ENCODE measurements around the gene SLC10A1. TPM values are rescaled to one million over a fixed set of nuclear protein-coding genes. Genes with fewer than 3 reads are reported as not detected.

SLC10A1 gene
- total RNA-seq, 2 donors from 2014 or later, result not detected

GRCh38 chr14:69772082-69773017, 24.7 kb downstream of the SLC10A1 start:
- Mint-ChIP-seq H3K4me3 (peak overlapping the region in 1 of 2 donors; percentile 31), H3K4me1 (ENCODE audit: low read depth) (peaks cover 80% of the 10 kb centered on the region), H3K27ac (peak overlapping the region; percentile 88), H3K27me3 (ENCODE audit: low read depth) (no peaks in the 10 kb centered on the region), H3K9me3 (no peaks in the 10 kb centered on the region), H3K36me3 (ENCODE audit: insufficient read depth in 2 of 2) (peaks cover 51 to 84% of the 10 kb centered on the region in 2 donors)
- peak in 1 of 2 donors; percentile 1 for ATAC-seq (replicated peaks in 1 of 2)
- no peak for DNase-seq

GRCh38 chr14:69771136-69771535, 25.9 kb downstream of the SLC10A1 start:
- Mint-ChIP-seq H3K4me1 (ENCODE audit: low read depth) (peaks cover 77% of the 10 kb centered on the region), H3K4me3 (peak overlapping the region in 1 of 2 donors; percentile 70), H3K27ac (peak overlapping the region; percentile 95), H3K27me3 (ENCODE audit: low read depth) (no peaks in the 10 kb centered on the region), H3K9me3 (no peaks in the 10 kb centered on the region), H3K36me3 (ENCODE audit: insufficient read depth in 2 of 2) (peaks cover 48 to 79% of the 10 kb centered on the region in 2 donors)
- no peak for ATAC-seq (replicated peaks in 1 of 2)
- DNase-seq, result no peak

GRCh38 chr14:69770559-69770958, 26.5 kb downstream of the SLC10A1 start:
- no peak for ATAC-seq (replicated peaks in 1 of 2)
- DNase-seq, result no peak
- peak overlapping the region in 1 of 2 donors; percentile 70 for H3K4me3 Mint-ChIP-seq
- peak overlapping the region; percentile 95 for H3K27ac Mint-ChIP-seq
- H3K27me3 Mint-ChIP-seq (ENCODE audit: low read depth), result no peaks in the 10 kb centered on the region
- H3K4me1 Mint-ChIP-seq (ENCODE audit: low read depth), result peaks cover 77% of the 10 kb centered on the region
- H3K36me3 Mint-ChIP-seq (ENCODE audit: insufficient read depth in 2 of 2), result peaks cover 51 to 77% of the 10 kb centered on the region in 2 donors
- H3K9me3 Mint-ChIP-seq, result peaks cover 0 to 3% of the 10 kb centered on the region in 2 donors

DNA sequence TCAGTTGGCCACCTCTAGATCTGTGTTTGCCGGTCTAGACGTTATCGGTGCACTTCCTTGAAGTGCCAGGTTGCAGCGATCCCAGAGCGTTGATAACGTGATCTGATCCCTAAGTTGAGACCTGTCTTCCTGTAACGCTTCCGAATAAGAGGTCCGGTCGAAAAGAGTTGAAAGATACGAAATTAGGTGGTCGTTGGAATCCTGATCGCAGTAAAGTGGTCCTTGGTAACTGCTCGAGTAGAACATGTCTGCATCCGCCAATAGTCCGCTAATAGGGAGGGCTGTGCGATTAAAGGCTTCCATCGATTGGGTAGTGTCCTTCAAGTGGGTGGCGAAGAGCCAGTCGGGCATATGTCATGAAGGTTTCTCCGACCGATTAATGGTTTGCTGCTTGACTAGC, 27.4 kb downstream of the SLC10A1 start:
- H3K9me3 Mint-ChIP-seq, result peaks cover 0 to 3% of the 10 kb centered on the region in 2 donors
- peaks cover 77% of the 10 kb centered on the region for H3K4me1 Mint-ChIP-seq (ENCODE audit: low read depth)
- ATAC-seq (replicated peaks in 1 of 2) (no peak), DNase-seq (no peak)
- peak overlapping the region; percentile 24 to 70 for H3K4me3 Mint-ChIP-seq
- H3K27me3 Mint-ChIP-seq (ENCODE audit: low read depth), result no peaks in the 10 kb centered on the region
- H3K36me3 Mint-ChIP-seq (ENCODE audit: insufficient read depth in 2 of 2), result peaks cover 49 to 69% of the 10 kb centered on the region in 2 donors
- H3K27ac Mint-ChIP-seq, result peak overlapping the region; percentile 95

GRCh38 chr14:69768873-69769272, 28.2 kb downstream of the SLC10A1 start:
- H3K27ac Mint-ChIP-seq, result peak overlapping the region; percentile 99
- H3K9me3 Mint-ChIP-seq, result peaks cover 3 to 6% of the 10 kb centered on the region in 2 donors
- no peaks in the 10 kb centered on the region for H3K27me3 Mint-ChIP-seq (ENCODE audit: low read depth)
- H3K4me1 Mint-ChIP-seq (ENCODE audit: low read depth), result peaks cover 79% of the 10 kb centered on the region
- H3K4me3 Mint-ChIP-seq, result peak overlapping the region; percentile 95 to 96
- H3K36me3 Mint-ChIP-seq (ENCODE audit: insufficient read depth in 2 of 2), result peaks cover 51 to 70% of the 10 kb centered on the region in 2 donors
- DNase-seq (no peak), ATAC-seq (replicated peaks in 1 of 2) (no peak)

- H3K27ac Mint-ChIP-seq, result peak overlapping the region; percentile 99
- ATAC-seq (replicated peaks in 1 of 2) (peak; percentile 73 to 76), DNase-seq (peak; percentile 93)
- H3K9me3 Mint-ChIP-seq, result peaks cover 3 to 8% of the 10 kb centered on the region in 2 donors
- H3K36me3 Mint-ChIP-seq (ENCODE audit: insufficient read depth in 2 of 2), result peaks cover 44 to 66% of the 10 kb centered on the region in 2 donors
- no peaks in the 10 kb centered on the region for H3K27me3 Mint-ChIP-seq (ENCODE audit: low read depth)
- peaks cover 79% of the 10 kb centered on the region for H3K4me1 Mint-ChIP-seq (ENCODE audit: low read depth)
- H3K4me3 Mint-ChIP-seq, result peak overlapping the region; percentile 95 to 96
Observed at GRCh38 chr14:69767369-69767999, 29.6 kb downstream of the SLC10A1 start.

- Mint-ChIP-seq H3K9me3 (peaks cover 3 to 8% of the 10 kb centered on the region in 2 donors), H3K4me3 (peak within 1 kb of the TSS; percentile 95 to 96), H3K27me3 (ENCODE audit: low read depth) (no peaks in the 10 kb centered on the region), H3K36me3 (ENCODE audit: insufficient read depth in 2 of 2) (peaks cover 43 to 62% of the 10 kb centered on the region in 2 donors), H3K4me1 (ENCODE audit: low read depth) (peaks cover 79% of the 10 kb centered on the region), H3K27ac (peak within 1 kb of the TSS; percentile 99)
- DNase-seq (peak; percentile 94 to 95), ATAC-seq (replicated peaks in 1 of 2) (peak; percentile 86)
Observed at GRCh38 chr14:69766984-69767368, 30.1 kb downstream of the SLC10A1 start, which contains the start of gene SRSF5. Gene SRSF5 (plus strand): TSS chr14:69767142. CDS start chr14:69768157, 1,015 bp downstream.

DNA sequence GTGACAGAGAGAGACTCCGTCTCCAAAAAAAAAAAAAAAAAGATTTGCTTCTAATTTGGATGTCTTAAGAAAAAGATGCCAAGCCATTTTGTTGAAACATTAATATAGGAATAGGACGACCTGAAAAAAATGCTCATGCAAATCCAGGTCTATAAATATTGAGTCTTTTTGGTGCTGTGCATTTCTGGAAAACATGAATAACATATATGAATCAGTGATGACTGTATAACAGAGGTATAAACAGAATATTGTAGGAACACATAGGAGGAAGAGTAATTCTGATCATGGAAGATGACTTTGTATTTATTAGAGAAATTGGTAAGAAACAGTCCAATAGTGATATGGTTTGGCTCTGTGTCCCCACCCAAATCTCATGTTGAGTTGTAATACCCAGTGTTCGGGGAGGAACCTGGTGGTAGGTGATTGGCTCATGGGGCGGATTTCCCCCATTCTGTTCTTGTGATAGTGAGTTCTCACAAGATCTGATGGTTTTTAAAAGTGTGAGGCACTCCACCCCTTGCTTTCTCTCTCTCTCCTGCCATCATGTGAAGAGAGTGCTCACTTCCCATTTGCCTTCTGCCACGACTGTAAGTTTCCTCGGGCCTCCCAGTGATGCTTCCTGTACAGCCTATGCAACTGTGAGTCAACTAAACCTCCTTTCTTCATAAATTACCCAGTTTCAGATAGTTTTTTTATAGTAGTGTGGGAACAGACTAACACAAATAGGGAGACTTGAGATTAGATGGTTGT, 33.1 kb downstream of the SLC10A1 start:
- H3K27ac Mint-ChIP-seq, result peak overlapping the region; percentile 76
- ATAC-seq (replicated peaks in 1 of 2) (no peak), DNase-seq (no peak)
- H3K4me3 Mint-ChIP-seq, result peak overlapping the region; percentile 28 to 55
- peaks cover 25 to 37% of the 10 kb centered on the region in 2 donors for H3K36me3 Mint-ChIP-seq (ENCODE audit: insufficient read depth in 2 of 2)
- H3K9me3 Mint-ChIP-seq, result peaks cover 3 to 8% of the 10 kb centered on the region in 2 donors
- no peaks in the 10 kb centered on the region for H3K27me3 Mint-ChIP-seq (ENCODE audit: low read depth)
- H3K4me1 Mint-ChIP-seq (ENCODE audit: low read depth), result peaks cover 59% of the 10 kb centered on the region

- no peak for DNase-seq
- ATAC-seq (replicated peaks in 1 of 2), result no peak
- Mint-ChIP-seq H3K9me3 (peaks cover 3 to 7% of the 10 kb centered on the region in 2 donors), H3K4me1 (ENCODE audit: low read depth) (peaks cover 36% of the 10 kb centered on the region), H3K27me3 (ENCODE audit: low read depth) (no peaks in the 10 kb centered on the region), H3K36me3 (ENCODE audit: insufficient read depth in 2 of 2) (peaks cover 7 to 15% of the 10 kb centered on the region in 2 donors), H3K27ac (no peak overlapping the region), H3K4me3 (no peak overlapping the region)
Observed at GRCh38 chr14:69760810-69761209, 36.2 kb downstream of the SLC10A1 start.

GRCh38 chr14:69756298-69756697, 40.7 kb downstream of the SLC10A1 start:
- no peak overlapping the region for H3K4me3 Mint-ChIP-seq
- H3K36me3 Mint-ChIP-seq (ENCODE audit: insufficient read depth in 2 of 2), result no peaks in the 10 kb centered on the region
- no peak overlapping the region for H3K27ac Mint-ChIP-seq
- ATAC-seq (replicated peaks in 1 of 2) (no peak), DNase-seq (no peak)
- H3K4me1 Mint-ChIP-seq (ENCODE audit: low read depth), result peaks cover 11% of the 10 kb centered on the region
- H3K9me3 Mint-ChIP-seq, result no peaks in the 10 kb centered on the region
- no peaks in the 10 kb centered on the region for H3K27me3 Mint-ChIP-seq (ENCODE audit: low read depth)

- H3K27me3 Mint-ChIP-seq (ENCODE audit: low read depth), result no peaks in the 10 kb centered on the region
- H3K9me3 Mint-ChIP-seq, result no peaks in the 10 kb centered on the region
- H3K27ac Mint-ChIP-seq, result no peak overlapping the region
- no peaks in the 10 kb centered on the region for H3K36me3 Mint-ChIP-seq (ENCODE audit: insufficient read depth in 2 of 2)
- ATAC-seq (replicated peaks in 1 of 2) (no peak), DNase-seq (no peak)
- H3K4me1 Mint-ChIP-seq (ENCODE audit: low read depth), result peaks cover 11% of the 10 kb centered on the region
- H3K4me3 Mint-ChIP-seq, result no peak overlapping the region
Observed at GRCh38 chr14:69755784-69756183, 41.3 kb downstream of the SLC10A1 start.

GRCh38 chr14:69755296-69755695, 41.7 kb downstream of the SLC10A1 start:
- H3K27ac Mint-ChIP-seq, result peak overlapping the region; percentile 79

More at GRCh38 chr14:69755296-69755695, 41.7 kb downstream of the SLC10A1 start:
- no peaks in the 10 kb centered on the region for H3K9me3 Mint-ChIP-seq
- peaks cover 11% of the 10 kb centered on the region for H3K4me1 Mint-ChIP-seq (ENCODE audit: low read depth)
- H3K36me3 Mint-ChIP-seq (ENCODE audit: insufficient read depth in 2 of 2), result no peaks in the 10 kb centered on the region
- H3K27me3 Mint-ChIP-seq (ENCODE audit: low read depth), result no peaks in the 10 kb centered on the region
- ATAC-seq (replicated peaks in 1 of 2), result no peak
- H3K4me3 Mint-ChIP-seq, result no peak overlapping the region
- DNase-seq, result no peak
